SIG-M5 (cell line): ENCODE results near the gene LMX1B.
"Not testable (repeated sequence)": the region's sequence is repeated elsewhere in the genome, so short reads cannot be mapped to it uniquely, and the experiment has no call there.

Source experiments
- DNase-seq: peaks from one replicate; lab custom pipeline; 2025; lab: John Stamatoyannopoulos, UW

The LMX1B gene

GRCh38 chr9:126708178-126708577 lies 94.5 kb downstream of the LMX1B start:
- DNase-seq = no peak

- DNase-seq = no peak
These were observed 95.5 kb downstream of the LMX1B start for GRCh38 chr9:126709241-126709640.

- DNase-seq = no peak
These were observed 101.7 kb downstream of the LMX1B start for GRCh38 chr9:126715382-126715781.

- not testable (repeated sequence) for DNase-seq
These were observed 103.7 kb downstream of the LMX1B start for GRCh38 chr9:126717441-126717840.

GRCh38 chr9:126719618-126720031 lies 105.9 kb downstream of the LMX1B start:
- peak; percentile 26 for DNase-seq

GRCh38 chr9:126720036-126720435 lies 106.3 kb downstream of the LMX1B start:
- no peak for DNase-seq

GRCh38 chr9:126720661-126721563 lies 107.2 kb downstream of the LMX1B start:
- no peak for DNase-seq

- DNase-seq = no peak
These were observed 107.8 kb downstream of the LMX1B start for GRCh38 chr9:126721564-126721981.

GRCh38 chr9:126722252-126722921 lies 108.7 kb downstream of the LMX1B start:
- no peak for DNase-seq

GRCh38 chr9:126722922-126723806 lies 109.4 kb downstream of the LMX1B start:
- DNase-seq = no peak

- no peak for DNase-seq
These were observed 110.1 kb downstream of the LMX1B start for GRCh38 chr9:126723807-126724172.

GRCh38 chr9:126724226-126724625 lies 110.5 kb downstream of the LMX1B start:
- no peak for DNase-seq

- DNase-seq = not testable (repeated sequence)
These were observed 111.8 kb downstream of the LMX1B start for GRCh38 chr9:126725485-126725884.

- not testable (repeated sequence) for DNase-seq
These were observed 114.5 kb downstream of the LMX1B start for GRCh38 chr9:126728210-126728609.

- DNase-seq = not testable (repeated sequence)
These were observed 116.9 kb downstream of the LMX1B start for GRCh38 chr9:126730592-126730991.

- no peak for DNase-seq
These were observed 119.3 kb downstream of the LMX1B start for GRCh38 chr9:126733005-126733404.

GRCh38 chr9:126734877-126735276 lies 121.1 kb downstream of the LMX1B start:
- no peak for DNase-seq

GRCh38 chr9:126735482-126735881 lies 121.8 kb downstream of the LMX1B start:
- no peak for DNase-seq

GRCh38 chr9:126738553-126738952 lies 124.8 kb downstream of the LMX1B start:
- DNase-seq = no peak

- no peak for DNase-seq
These were observed 129.3 kb downstream of the LMX1B start for GRCh38 chr9:126743041-126743440.

- no peak for DNase-seq
These were observed 132.1 kb downstream of the LMX1B start for GRCh38 chr9:126745574-126746411.
